GM19035 (cell line): ENCODE results near the gene GUCY1A2.
"Not testable (repeated sequence)": the region's sequence is repeated elsewhere in the genome, so short reads cannot be mapped to it uniquely, and the experiment has no call there.

Source experiments
- ATAC-seq: cut with Tn5 transposase; IDR thresholded peaks from one replicate; pipeline ENCODE4 v1.9.1; 2021; ENCODE audit not compliant: unreplicated experiment

GUCY1A2 gene, protein sequence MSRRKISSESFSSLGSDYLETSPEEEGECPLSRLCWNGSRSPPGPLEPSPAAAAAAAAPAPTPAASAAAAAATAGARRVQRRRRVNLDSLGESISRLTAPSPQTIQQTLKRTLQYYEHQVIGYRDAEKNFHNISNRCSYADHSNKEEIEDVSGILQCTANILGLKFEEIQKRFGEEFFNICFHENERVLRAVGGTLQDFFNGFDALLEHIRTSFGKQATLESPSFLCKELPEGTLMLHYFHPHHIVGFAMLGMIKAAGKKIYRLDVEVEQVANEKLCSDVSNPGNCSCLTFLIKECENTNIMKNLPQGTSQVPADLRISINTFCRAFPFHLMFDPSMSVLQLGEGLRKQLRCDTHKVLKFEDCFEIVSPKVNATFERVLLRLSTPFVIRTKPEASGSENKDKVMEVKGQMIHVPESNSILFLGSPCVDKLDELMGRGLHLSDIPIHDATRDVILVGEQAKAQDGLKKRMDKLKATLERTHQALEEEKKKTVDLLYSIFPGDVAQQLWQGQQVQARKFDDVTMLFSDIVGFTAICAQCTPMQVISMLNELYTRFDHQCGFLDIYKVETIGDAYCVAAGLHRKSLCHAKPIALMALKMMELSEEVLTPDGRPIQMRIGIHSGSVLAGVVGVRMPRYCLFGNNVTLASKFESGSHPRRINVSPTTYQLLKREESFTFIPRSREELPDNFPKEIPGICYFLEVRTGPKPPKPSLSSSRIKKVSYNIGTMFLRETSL

DNA sequence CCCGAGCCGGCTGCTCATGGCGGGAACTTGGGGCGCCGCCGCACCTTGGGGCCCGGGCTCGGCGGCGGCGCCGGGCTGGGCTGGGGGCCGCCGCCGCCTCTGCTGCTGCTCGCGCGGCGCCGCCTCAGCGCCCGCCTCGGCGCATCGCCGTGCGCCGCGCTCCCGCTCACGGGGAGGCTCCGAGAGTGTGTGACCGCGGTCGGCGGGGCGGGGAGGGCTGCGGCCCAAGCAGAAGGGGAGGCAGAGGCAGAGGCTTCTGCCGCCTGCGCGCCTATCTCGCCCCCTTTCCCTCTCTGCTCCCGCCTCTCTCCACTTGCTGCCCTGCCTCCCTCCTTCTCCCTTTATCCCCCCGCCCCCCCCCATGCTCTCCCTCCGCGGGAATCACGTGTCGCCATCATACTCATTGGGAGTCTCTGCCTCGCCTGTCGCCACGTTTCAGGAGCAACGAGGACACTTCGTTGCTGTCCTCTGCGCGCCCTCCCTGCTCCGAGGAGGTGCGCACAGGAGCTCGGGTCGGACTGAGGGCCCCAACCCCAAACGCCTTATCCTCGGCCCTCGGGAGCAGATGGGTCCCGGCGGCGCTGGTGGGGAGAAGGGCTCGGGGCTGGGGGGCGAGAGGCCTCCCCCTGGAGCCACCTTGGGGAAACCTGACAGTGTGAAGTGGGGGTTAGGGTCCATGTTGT lies at the start of gene GUCY1A2:
TSS of gene GUCY1A2 (minus strand) at position 258 of the 683 bp plus-strand sequence. CDS start 421 bp downstream, outside the sequence.
- ATAC-seq = peak; percentile 52

DNA sequence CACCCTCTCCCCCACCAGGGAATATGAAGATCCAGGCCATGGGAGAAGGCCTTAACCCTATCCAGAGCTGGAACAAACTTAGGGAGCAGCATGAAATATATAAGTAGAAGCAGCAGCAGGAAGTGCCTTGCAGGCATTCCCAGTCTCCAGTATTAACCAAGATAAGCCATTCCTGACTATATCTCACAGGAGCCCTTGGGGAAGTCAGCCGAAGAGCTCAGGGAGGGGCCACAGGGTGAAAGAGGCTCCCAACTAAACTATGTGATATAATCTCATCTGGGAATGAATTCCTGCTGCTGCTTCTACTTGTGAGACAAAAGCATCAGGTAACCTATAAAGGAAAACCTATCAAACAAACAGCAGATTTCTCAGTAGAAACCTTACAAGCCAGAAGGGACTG lies 36.1 kb upstream of the GUCY1A2 start:
- ATAC-seq = no peak

DNA sequence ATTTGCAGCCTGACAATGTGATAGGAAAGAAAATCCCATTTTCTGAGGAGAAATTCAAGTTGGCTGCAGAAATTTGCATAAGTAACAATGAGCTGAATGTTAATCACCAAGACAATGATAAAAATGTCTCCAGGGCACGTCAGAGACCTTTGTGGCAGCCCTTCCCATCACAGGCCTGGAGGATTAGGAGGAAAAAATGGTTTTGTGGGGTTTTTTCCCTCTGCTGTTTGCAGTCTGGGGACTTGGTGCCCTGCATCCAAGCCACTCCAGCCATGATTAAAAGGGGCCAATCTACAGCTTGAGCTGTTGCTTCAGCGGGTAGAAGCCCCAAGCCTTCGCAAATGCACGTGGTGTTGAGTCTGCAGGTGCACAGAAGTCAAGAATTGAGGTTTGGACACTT lies 33.1 kb upstream of the GUCY1A2 start:
- ATAC-seq = not testable (repeated sequence)

DNA sequence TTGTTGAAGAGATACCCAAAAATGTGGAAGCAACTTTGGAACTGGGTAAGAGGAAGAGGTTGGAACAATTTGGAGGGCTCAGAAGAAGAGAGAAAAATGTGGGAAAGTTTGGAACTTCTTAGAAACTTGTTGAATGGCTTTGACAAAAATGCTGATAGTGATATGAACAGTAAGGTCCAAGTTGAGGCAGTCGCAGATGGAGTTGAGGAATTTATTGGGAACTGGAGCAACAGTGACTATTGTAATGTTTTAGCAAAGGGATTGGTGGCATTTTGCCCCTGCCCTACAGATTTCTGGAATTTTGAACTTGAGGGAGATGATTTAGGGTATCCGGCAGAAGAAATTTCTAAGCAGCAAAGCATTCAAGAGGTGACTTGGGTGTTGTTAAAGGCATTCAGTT lies 32.6 kb upstream of the GUCY1A2 start:
- ATAC-seq = not testable (repeated sequence)

DNA sequence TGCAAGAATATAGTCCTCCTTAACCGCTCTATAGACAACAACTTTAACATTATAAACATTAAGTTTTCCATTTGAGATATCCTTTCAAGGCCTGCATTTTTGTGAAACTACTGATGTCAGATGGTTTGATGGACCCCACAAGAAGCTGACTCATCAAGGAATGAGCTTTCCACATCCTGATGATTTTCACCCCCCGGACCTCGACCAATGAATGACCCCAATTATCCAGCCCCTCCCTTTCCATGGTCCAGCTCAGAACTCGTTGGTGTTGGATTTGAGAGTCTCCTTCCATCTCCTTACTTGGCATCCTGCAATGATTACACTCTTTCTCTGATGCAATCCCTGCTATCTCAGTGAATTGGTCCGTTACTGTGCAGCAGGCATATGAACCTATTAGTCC lies 31.8 kb upstream of the GUCY1A2 start:
- no peak for ATAC-seq

DNA sequence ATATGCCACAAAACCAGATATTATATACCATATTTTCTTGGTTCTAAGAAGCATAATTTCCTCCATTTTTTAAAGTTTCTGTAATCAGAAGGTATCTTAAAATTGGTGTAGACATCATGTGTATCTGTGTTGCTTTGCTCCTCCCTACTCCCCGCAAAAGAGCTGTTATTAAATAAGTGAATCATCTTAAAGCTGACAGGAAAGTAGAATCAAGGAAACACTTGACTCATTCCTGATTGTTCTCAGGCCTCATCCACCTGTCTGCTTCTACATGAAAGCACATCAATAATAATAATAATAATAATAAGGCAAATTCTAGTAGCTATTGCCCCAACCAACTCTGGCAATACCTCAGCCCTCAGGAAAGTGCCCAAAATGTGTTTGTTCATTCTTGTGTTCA lies 26.2 kb upstream of the GUCY1A2 start:
- ATAC-seq = no peak

DNA sequence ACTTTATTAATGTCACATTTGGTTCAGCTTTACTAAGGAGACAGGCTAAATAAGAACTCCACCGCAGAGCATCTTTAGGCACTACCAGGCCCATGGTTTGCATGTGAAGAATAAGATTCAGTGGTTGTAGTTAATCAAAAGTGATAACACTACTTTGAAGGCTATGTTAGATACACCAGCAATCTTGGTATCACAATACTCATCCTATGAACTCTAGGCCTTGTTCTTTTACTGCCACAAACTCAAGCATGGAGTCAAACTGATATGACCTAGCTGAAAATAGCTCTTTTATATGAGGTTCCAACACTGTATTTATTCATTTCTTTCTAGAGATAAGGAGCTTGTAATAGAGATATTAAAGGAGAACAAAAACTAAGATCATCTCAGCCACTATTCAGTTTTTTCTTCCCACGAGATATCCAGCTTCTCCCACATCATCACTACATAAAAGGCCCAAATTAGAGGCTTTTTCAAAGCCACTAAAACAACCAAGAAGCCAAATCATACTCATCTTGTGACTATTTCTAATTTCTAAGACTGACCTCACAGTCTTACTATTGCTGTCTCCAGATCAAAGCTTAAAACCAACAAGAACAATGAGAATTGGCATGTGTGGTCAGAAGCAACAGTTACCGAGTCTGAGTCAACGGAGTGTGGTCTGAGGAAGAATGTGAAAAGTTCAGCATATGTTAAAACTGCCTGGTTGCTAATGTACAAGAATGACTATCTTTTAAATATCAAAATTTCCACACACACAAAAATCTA lies 25.1 kb upstream of the GUCY1A2 start:
- peak; percentile 84 for ATAC-seq

DNA sequence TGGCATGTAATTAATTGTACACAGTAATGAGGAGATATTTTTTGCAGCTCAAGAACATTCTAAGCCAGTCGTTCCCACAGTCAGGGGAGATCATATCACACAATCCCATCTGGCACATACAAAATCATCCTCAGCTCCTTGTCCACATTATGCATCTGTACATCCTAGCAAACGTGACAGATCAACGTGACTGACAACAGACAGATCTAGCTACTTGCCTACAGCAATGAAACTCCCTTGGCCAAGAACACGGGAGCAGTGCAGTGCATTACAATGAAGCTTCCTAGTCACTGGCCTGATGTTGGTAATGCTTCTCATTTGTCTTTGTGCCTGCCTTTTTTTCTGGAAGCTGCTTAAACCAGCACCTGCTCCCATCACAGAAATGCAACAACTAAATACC lies 24.5 kb upstream of the GUCY1A2 start:
- no peak for ATAC-seq

DNA sequence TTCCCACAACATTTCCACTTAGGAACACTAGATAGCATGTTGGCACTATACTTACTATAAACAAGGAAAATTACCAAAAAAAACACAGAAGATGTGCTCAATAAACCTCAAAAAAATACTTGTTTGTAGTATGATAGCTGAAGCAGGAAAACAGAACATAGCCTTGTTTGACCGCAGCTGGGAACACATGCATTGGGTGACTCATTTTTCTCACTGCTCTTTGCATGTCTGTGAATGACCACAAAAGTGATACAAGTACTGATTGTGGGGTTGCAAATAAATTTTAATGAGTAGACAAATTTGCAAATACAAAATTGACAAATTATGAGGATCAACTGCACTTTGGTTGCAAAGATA lies 22.8 kb upstream of the GUCY1A2 start:
- peak; percentile 49 for ATAC-seq

DNA sequence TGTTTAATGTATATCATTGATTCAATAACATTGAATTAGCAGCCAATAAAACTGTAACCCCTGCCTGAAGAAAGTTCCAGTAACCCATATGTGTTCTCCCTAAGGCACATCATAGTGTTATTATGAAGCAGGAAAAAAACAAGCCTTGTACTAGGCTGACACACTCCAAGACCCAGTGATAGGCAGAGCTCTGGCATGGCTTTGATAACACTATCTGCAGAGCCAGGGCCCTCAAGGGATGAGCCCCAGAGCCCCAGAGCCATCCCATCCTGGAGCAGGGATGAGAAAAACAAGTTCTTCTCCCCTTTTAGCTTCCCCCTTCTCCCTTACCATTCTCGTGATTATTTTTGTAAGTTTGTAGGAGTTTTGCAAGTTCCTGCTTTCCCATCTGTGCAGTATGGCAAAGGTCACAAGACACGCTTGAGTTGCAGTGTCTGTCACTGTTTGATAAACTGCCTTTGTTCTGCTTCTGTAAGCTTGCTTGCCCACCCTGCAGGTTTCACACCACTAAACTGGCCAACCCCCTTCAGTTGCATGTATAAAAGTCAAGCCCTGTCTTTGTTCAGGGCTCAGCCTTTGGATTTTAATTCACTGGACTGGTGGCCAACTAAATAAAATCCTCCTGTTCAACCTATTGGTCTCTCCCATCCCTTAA lies 22.3 kb upstream of the GUCY1A2 start:
- no peak for ATAC-seq

DNA sequence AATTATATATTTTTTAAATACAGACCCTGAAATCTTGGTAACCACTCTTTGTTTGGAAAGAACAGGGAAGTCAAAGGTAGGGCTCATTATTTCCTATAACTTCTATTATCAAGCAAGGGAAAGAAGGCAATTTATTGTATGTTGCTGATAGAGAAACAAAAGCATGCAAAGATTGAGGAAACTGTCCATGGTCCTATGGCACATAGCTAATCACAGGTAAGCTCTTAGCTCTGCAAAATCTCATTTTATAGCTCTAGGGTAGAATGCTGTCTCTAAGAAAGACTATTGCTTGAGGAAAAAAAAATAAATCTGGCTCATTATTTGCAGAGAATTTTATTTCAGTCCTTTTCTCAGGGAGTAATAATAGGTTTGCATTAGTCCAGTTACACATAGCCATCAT lies 7.4 kb upstream of the GUCY1A2 start:
- ATAC-seq = no peak

DNA sequence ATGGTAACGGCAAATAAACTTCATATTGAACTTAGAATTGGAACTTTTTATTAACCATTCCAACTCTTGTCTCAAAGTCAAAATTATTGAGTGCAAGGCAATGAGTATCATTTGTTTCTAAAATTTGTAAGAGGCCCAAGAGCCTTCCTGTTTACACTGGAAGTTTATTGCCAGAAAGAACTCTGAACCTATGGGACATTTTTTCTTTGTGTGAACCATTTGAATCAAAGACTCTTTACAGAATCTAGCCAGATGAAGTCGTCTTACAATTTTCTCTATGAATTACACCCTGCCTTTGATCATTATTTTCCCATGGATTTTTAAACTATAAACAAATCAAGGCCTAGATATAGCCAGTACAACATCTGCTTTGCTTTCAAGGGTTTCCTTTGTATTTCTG lies 2.3 kb upstream of the GUCY1A2 start:
- no peak for ATAC-seq

DNA sequence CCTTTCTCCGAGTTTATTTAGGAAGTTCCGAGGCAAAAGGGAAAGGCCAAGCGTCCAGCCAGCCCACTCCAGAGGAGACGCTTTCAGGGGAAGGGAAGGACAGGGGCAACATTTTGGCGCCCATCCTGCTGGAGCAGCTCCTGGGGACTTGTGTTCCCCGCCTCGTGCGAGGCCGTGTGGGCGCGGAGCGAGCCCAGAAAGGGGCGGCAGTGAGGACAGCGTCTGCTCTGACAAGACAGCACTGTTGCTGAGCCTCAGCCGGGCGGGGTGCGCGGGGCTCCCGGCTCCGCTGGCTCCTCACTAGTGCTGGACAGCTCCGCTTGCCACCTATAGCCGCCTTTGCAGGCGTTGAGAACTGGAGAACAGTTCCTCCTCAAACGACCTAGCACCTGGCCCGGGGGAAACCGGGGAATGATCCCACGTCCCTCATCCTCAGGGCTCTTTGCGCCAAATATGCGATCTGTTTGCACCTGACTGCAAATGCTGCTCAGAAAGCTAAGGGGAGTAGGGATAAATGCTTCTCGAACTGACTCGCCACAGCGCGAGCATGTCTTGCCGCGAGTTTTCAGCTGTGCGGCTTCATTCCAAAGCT lies 722 bp upstream of the GUCY1A2 start:
- ATAC-seq = no peak

DNA sequence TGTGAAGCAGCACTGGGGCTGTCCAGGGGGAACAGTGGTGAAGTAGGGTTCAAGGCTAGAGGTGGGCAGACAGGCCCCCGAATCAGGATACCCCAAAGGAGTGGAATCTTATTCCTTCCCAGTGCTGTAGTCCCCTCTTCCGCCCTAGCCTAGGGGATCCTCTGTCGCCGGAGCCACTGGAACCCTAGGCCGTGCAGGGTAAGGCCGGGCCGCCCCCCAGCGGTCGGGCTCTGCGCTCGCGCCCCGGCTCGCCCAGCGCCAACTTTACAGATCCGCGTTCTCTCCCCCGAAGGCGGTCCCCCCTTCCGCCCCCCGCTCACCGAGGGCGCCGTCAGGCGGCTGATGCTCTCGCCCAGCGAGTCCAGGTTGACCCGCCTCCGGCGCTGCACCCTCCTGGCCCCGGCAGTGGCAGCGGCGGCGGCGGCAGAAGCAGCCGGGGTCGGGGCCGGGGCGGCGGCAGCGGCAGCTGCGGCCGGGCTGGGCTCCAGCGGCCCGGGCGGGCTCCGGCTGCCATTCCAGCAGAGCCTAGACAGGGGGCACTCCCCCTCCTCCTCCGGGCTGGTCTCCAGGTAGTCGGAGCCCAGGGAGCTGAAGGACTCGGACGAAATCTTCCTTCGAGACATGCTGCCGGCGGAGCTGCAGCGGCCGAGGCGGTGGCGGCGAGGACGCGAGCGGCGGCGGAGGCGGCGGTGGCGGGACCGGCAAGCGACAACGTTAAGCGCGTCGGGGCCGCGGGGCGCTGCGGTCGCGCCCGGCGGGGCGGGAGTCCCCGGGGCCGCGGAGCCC lies 650 bp downstream of the GUCY1A2 start:
- ATAC-seq = peak; percentile 70

DNA sequence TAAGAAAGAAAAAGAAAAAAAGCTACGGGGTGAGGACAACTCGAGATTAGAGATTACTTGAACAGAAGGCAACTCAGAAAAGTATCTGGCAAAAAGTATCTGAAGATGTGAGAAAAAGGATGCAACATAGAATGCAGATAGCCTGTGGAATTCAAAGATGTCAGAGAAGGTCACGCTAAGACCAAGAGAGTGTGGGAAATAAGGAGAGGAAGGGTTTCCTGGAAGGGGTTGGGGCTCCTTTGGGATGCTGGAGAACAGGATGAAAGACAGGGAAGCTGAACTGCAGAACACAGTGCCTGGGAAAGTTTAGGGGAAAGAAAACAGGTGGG lies 1.2 kb downstream of the GUCY1A2 start:
- no peak for ATAC-seq

DNA sequence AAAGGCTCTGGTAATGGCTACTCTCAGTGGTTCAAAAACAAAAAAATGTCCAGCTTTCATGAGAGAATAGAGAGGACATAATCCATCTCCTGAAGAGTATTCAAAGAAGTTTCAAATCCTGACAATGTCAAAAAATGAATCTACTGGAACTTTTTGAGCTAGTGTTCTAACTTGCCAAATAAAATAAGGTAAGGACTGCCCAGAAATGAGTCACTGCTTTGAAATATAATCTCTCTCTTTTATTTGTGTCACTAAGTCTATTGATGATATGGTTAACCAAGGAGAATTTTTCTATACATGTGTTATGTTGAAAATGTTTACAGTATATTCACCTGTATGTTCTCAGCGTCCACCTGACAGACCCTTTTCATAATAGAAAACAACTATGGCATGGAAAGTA lies 3.4 kb downstream of the GUCY1A2 start:
- no peak for ATAC-seq

DNA sequence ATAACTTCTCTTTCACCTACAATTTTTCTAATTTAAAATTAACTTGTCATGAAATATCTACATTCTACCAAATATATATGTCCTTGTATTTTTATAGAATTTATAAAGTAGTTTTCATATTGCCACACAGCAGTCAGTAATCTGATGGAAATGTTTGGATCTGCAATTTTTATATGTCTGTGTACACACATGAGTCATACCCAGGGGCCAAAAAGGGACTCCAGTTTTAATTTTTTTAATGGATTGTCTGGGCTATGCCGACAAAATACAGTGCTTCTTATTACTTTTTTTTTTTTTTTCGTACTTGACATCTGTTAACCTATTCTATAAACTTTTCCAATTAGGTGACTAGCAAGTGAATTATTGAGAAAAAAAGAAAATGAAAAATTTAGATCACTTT lies 6.3 kb downstream of the GUCY1A2 start:
- ATAC-seq = no peak

DNA sequence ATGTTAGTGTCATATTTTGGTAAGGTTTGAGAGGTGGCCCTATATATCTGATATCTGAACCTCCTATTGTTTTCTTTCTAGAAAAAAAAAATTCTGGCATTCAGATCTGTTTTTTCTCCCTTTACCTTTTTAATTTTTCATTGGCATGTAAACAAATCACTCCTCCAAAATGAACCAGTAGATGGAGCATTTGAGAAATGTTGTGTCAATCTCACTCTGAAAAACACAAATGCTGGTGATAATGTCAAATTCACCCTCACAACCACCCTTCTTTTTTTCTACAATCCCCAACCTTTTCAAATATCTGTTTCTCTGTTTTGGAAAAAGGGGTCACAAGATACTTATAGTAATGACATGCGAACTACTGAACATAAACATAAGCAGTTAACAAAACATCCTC lies 9.1 kb downstream of the GUCY1A2 start:
- no peak for ATAC-seq

DNA sequence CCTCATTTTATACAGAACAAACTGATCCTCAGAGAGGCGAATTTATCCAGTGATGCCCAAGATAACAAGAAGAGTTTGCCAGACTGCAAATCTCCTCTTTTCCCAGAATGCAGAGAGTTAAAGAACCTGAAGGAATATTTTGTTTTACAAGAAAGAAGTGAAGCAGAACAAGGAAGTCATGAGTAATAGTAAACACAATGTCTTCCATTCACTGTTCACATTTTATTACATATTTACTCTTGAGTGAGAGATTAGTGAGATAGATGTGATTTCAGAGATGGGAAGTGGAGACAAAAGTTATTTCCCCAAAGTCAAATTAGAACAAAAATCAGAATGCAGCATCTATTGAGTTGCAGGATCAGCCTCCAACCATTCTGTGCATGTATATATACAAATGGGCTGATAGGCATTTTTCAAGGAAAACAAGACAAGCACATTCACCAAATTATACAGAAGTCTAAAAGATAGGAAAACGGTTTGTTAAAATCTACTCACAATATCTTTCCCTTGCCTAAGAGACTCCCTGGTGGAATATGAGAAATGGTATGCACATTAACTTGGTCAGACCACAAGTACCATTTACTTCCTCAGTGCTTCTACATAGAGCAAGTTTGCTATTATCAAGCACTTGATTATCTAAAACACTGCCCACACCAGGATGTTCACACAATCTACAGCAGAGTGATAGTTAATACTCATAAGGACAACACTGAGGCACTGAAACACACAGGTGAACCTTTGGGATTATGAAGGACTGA lies 12.0 kb downstream of the GUCY1A2 start:
- no peak for ATAC-seq
